ENCODE measurements around the gene SGCB.

SGCB gene

GRCh38 chr4:52017814-52018213 lies 20.3 kb downstream of the SGCB start:
- DNase-seq, result no peak

- no peak for DNase-seq
These were observed 21.1 kb downstream of the SGCB start for GRCh38 chr4:52016981-52017380.

- DNase-seq, result no peak
These were observed 22.7 kb downstream of the SGCB start for GRCh38 chr4:52015366-52015765.

- DNase-seq, result no peak
These were observed 23.2 kb downstream of the SGCB start for GRCh38 chr4:52014903-52015302.

- DNase-seq, result no peak
These were observed 25.4 kb downstream of the SGCB start for GRCh38 chr4:52012651-52013050.

- DNase-seq, result no peak
These were observed 27.1 kb downstream of the SGCB start for GRCh38 chr4:52010986-52011385.

GRCh38 chr4:52006887-52007286 lies 31.2 kb downstream of the SGCB start:
- DNase-seq, result no peak

GRCh38 chr4:52005604-52006273 lies 32.4 kb downstream of the SGCB start:
- no peak for DNase-seq

- DNase-seq, result no peak
These were observed 33.7 kb downstream of the SGCB start for GRCh38 chr4:52004414-52004813.

GRCh38 chr4:52001616-52002015 lies 36.5 kb downstream of the SGCB start:
- DNase-seq, result no peak

- no peak for DNase-seq
These were observed 38.8 kb downstream of the SGCB start for GRCh38 chr4:51999250-51999649.

GRCh38 chr4:51998837-51999236 lies 39.3 kb downstream of the SGCB start:
- DNase-seq, result no peak

GRCh38 chr4:51997647-51998046 lies 40.5 kb downstream of the SGCB start:
- DNase-seq, result no peak

GRCh38 chr4:51995647-51996220 lies 42.4 kb downstream of the SGCB start:
- no peak for DNase-seq
